ENCODE data around the gene RRAS. TPM values are rescaled to one million over a fixed set of nuclear protein-coding genes. Genes with fewer than 3 reads are reported as not detected.

The RRAS gene
- total and polyA plus RNA-seq, 2 of the 4 experiments (the other 2 are of a cell fraction), result 50.2 to 241 TPM

- H3K4me1 ChIP-seq (ENCODE audit: control insufficient read depth, insufficient read depth, low read length), result peaks cover 9% of the 10 kb centered on the region
- H3K4me3 ChIP-seq (ENCODE audit: insufficient read depth, low read depth, low read length), result no peak overlapping the region
- H3K27ac ChIP-seq (ENCODE audit: insufficient read depth, low read length), result no peak overlapping the region
- H2BK20ac ChIP-seq (ENCODE audit: low read depth, low read length), result no peak overlapping the region
- H3K9me1 ChIP-seq (ENCODE audit: insufficient read depth, low read length), result peaks cover 5% of the 10 kb centered on the region; the same call in 1 of the 2 replicates
- no peak overlapping the region for H2BK5ac ChIP-seq (ENCODE audit: low read depth, low read length, poor library complexity, severe bottlenecking)
- CTCF ChIA-PET, result interaction anchor here (1.3 kb wide), 1 partner anchor 8 kb away, joined by 5 read pairs; no protein-coding TSS in a partner anchor
- no peak overlapping the region for H4K5ac ChIP-seq (ENCODE audit: low read depth, low read length)
- no peak overlapping the region for H2AK5ac ChIP-seq (ENCODE audit: low read depth, low read length)
- WGBS, 2 experiments (ENCODE audit: extremely low coverage in 2 of 2, insufficient read length in 1 of 2), result no CpG with 5 or more reads among the region's 12 CpGs
- H3K4me2 ChIP-seq (ENCODE audit: low read depth, low read length), result no peak overlapping the region
- no peaks in the 10 kb centered on the region for H3K27me3 ChIP-seq (ENCODE audit: control insufficient read depth, insufficient read depth, low read length)
- H3K4ac ChIP-seq (ENCODE audit: low read depth, low read length), result no peak overlapping the region
- H4K8ac ChIP-seq (ENCODE audit: low read depth in 2 of 2, low read length in 2 of 2), result no peak overlapping the region
- H3K9me3 ChIP-seq (ENCODE audit: control insufficient read depth, insufficient read depth, low read length), result no peaks in the 10 kb centered on the region
- POLR2A ChIA-PET (ENCODE audit: unreplicated experiment), result interaction anchor here (1.1 kb wide), 1 partner anchor 48 kb away, joined by 3 read pairs; the partner anchor contains the start of gene RRAS
- no peak overlapping the region for H3K18ac ChIP-seq (ENCODE audit: low read depth, low read length)
- TF ChIP-seq BHLHE40 (IDR thresholded peaks at IDR 0.05; ENCODE audit: low read depth, low read length) (no peak), POLR2A (IDR thresholded peaks at IDR 0.05; ENCODE audit: low read depth, low read length) (no peak), ELK1 (IDR thresholded peaks at IDR 0.05; ENCODE audit: borderline replicate concordance, low read depth, low read length) (no peak), FOS (IDR thresholded peaks at IDR 0.05; ENCODE audit: low read depth, low read length) (no peak), CTCF (conservative IDR thresholded peaks at IDR 0.05; ENCODE audit: low read depth, low read length) (no peak)
- H3K9ac ChIP-seq (ENCODE audit: low read depth, low read length), result no peak overlapping the region
- peaks cover 38% of the 10 kb centered on the region for H3K36me3 ChIP-seq (ENCODE audit: control insufficient read depth, insufficient read depth, low read length)
- H2BK15ac ChIP-seq (ENCODE audit: low read depth, low read length), result no peak overlapping the region
- H2AK9ac ChIP-seq (replicated peaks; ENCODE audit: low read depth, low read length, poor library complexity), result peak overlapping the region; percentile 73
- ATAC-seq (ENCODE audit: low read depth), result no peak
- in situ Hi-C loops (cut with MboI; ENCODE audit: low sequenced_read_pairs), result loop anchor here (10.0 kb wide), 1 partner anchor 166 kb away; the partner anchor contains the start of gene PTOV1
- no peak overlapping the region for H3K14ac ChIP-seq (replicated peaks; ENCODE audit: low read depth, low read length)
- no peak overlapping the region for H2BK120ac ChIP-seq (ENCODE audit: low read depth, low read length)
- dilution Hi-C loops (cut with HindIII; ENCODE audit: low sequenced_read_pairs, unreplicated experiment), result no loop called here
- peaks cover 25% of the 10 kb centered on the region for H4K20me1 ChIP-seq (ENCODE audit: insufficient read depth, low read length)
- no peak for DNase-seq
- H2AFZ ChIP-seq (replicated peaks; ENCODE audit: low read length, poor library complexity), result no peak overlapping the region
- H3K79me1 ChIP-seq (ENCODE audit: low read depth in 1 of 2, low read length in 2 of 2), result peaks cover 14 to 60% of the 10 kb centered on the region in 2 experiments
- BruUV-seq (replicated peaks), result no TSS peak
- no peak overlapping the region for H3K56ac ChIP-seq (ENCODE audit: extremely low read depth, insufficient read depth, low read length)
- no peak overlapping the region for H3K23ac ChIP-seq (ENCODE audit: low read depth, low read length)
- intact Hi-C loops (cut with micrococcal nuclease), result no loop called here
- no peak overlapping the region for H4K91ac ChIP-seq (ENCODE audit: insufficient read depth, low read depth, low read length)
These were observed 48.7 kb upstream of the RRAS start for GRCh38 chr19:49688531-49689132.

Data from IMR-90 (cell line).